ENCODE measurements around the gene MYG1. TPM values are rescaled to one million over a fixed set of nuclear protein-coding genes. Genes with fewer than 3 reads are reported as not detected.

MYG1 gene
- polyA plus RNA-seq, 1 of the 3 experiments (the other 2 are of a cell fraction) = 101 TPM

GRCh38 chr12:53344824-53345485 is 45.5 kb downstream of the MYG1 start:
- Histone ChIP-seq H3K9ac (peak overlapping the region; percentile 71), H4K20me1 (ENCODE audit: insufficient read depth) (no peaks in the 10 kb centered on the region), H3K9me3 (no peaks in the 10 kb centered on the region), H3K36me3 (replicated peaks in 1 of 2; ENCODE audit: control insufficient read depth in 1 of 2, insufficient read depth in 2 of 2, low read length in 1 of 2) (no peaks in the 10 kb centered on the region), H3K4me1 (ENCODE audit: control insufficient read depth in 1 of 2, insufficient read depth in 2 of 2, low read depth in 1 of 2, low read length in 1 of 2) (peaks cover 0 to 14% of the 10 kb centered on the region in 2 experiments; a peak in 2 of 4 replicates), H3F3A (replicated peaks; ENCODE audit: insufficient read depth) (peaks cover 14% of the 10 kb centered on the region), H2AFZ (ENCODE audit: low read depth) (peak overlapping the region; percentile 93), H3K79me2 (ENCODE audit: insufficient read depth) (no peaks in the 10 kb centered on the region), H3K4me3 (ENCODE audit: low read depth in 2 of 2, low read length in 1 of 2) (peak overlapping the region; percentile 53 to 72), H3K9me2 (no peaks in the 10 kb centered on the region), H3K27me3 (ENCODE audit: insufficient read depth) (no peaks in the 10 kb centered on the region), H3K27ac (ENCODE audit: low read depth in 2 of 2, low read length in 1 of 2) (peak overlapping the region; percentile 71 to 74), H3K4me2 (peak overlapping the region; percentile 83; the same call in 1 of the 2 replicates)
- ChIA-PET POLR2A (interaction anchor here (0.6 to 3.4 kb wide), 16 partner anchors 15 to 1144 kb away, joined by 3 to 105 read pairs (median 3); partner anchors contain the start of genes AAAS, MYG1, PRR13 and TARBP2), CTCF (interaction anchor here (0.6 to 8.5 kb wide), 51 partner anchors 8 to 227 kb away, joined by 3 to 294 read pairs (median 5); partner anchors contain the start of genes AAAS, AMHR2, MYG1 and NPFF)
- TF ChIP-seq RAD21 (IDR thresholded peaks at IDR 0.05; ENCODE audit: low read length) = peak; percentile 73
- TF ChIP-seq FOXJ3 (CRISPR knock-in tag; IDR thresholded peaks at IDR 0.05) = no peak
- TF ChIP-seq POLR2AphosphoS5 (IDR thresholded peaks at IDR 0.05; ENCODE audit: low read depth, low read length) = 0 out of 2 replicates have a peak, but pooled peaks have one; percentile 38
- peak; percentile 47; the same call in 1 of the 2 replicates for TF ChIP-seq TAF1 (IDR thresholded peaks at IDR 0.05; ENCODE audit: borderline replicate concordance, low read depth, low read length)
- TF ChIP-seq FOSL2 (IDR thresholded peaks at IDR 0.05; ENCODE audit: borderline replicate concordance, low read depth) = no peak
- TF ChIP-seq CTCF (IDR thresholded peaks at IDR 0.05) = peak; percentile 83
- TF ChIP-seq MAX (IDR thresholded peaks at IDR 0.05; ENCODE audit: low read depth) = no peak; the same call in 1 of the 2 replicates
- no peak for TF ChIP-seq CHD2 (IDR thresholded peaks at IDR 0.05; ENCODE audit: low read length, partially characterized antibody)
- TF ChIP-seq YY1 (IDR thresholded peaks at IDR 0.05; ENCODE audit: low read depth) = no peak
- no peak for TF ChIP-seq USF1 (IDR thresholded peaks at IDR 0.05; ENCODE audit: borderline replicate concordance, low read depth)
- 0 out of 2 replicates have a peak, but pooled peaks have one; percentile 17 for TF ChIP-seq REST (IDR thresholded peaks at IDR 0.05; ENCODE audit: low read depth, low read length)
- TF ChIP-seq FOXM1 (IDR thresholded peaks at IDR 0.05; ENCODE audit: low read depth) = no peak
- no peak for TF ChIP-seq IRF3 (IDR thresholded peaks at IDR 0.05; ENCODE audit: low read depth, low read length)
- TF ChIP-seq GATA2 (CRISPR knock-in tag; IDR thresholded peaks at IDR 0.05) = no peak
- TF ChIP-seq NFIC (IDR thresholded peaks at IDR 0.05; ENCODE audit: borderline replicate concordance) = no peak
- TF ChIP-seq RXRA (IDR thresholded peaks at IDR 0.05; ENCODE audit: borderline replicate concordance, low read depth) = no peak; the same call in 1 of the 2 replicates
- TF ChIP-seq SIN3A (IDR thresholded peaks at IDR 0.05; ENCODE audit: borderline replicate concordance, low read depth, low read length) = no peak
- peak; percentile 74 for TF ChIP-seq SMC3 (IDR thresholded peaks at IDR 0.05; ENCODE audit: low read depth, low read length)
- TF ChIP-seq MEF2A (IDR thresholded peaks at IDR 0.05; ENCODE audit: borderline replicate concordance, low read depth) = no peak
- TF ChIP-seq ELF1 (IDR thresholded peaks at IDR 0.05) = no peak
- TF ChIP-seq EP300 (IDR thresholded peaks at IDR 0.05; ENCODE audit: borderline replicate concordance in 1 of 2, low read depth in 1 of 2, low read length in 1 of 2) = peak in 1 of 2 experiments; percentile 30; a peak in 1 of 4 replicates
- TF ChIP-seq RFX5 (IDR thresholded peaks at IDR 0.05; ENCODE audit: low read length) = peak; percentile 36; the same call in 1 of the 2 replicates
- TF ChIP-seq GABPA (IDR thresholded peaks at IDR 0.05; ENCODE audit: low read depth) = peak; percentile 48
- no peak for TF ChIP-seq RCOR1 (IDR thresholded peaks at IDR 0.05; ENCODE audit: low read length)
- DNase-seq = peak; percentile 93
- WGBS (ENCODE audit: low lambda C conversion rate) = 2% methylated on average over 32 of the region's 50 CpGs
